ENCODE data around the gene NRF1. TPM values are rescaled to one million over a fixed set of nuclear protein-coding genes. Genes with fewer than 3 reads are reported as not detected.
"Not testable (repeated sequence)": the region's sequence is repeated elsewhere in the genome, so short reads cannot be mapped to it uniquely, and the experiment has no call there.

NRF1 gene
- total RNA-seq, result 10 to 100 TPM; 25.9 to 28.7 TPM

DNA sequence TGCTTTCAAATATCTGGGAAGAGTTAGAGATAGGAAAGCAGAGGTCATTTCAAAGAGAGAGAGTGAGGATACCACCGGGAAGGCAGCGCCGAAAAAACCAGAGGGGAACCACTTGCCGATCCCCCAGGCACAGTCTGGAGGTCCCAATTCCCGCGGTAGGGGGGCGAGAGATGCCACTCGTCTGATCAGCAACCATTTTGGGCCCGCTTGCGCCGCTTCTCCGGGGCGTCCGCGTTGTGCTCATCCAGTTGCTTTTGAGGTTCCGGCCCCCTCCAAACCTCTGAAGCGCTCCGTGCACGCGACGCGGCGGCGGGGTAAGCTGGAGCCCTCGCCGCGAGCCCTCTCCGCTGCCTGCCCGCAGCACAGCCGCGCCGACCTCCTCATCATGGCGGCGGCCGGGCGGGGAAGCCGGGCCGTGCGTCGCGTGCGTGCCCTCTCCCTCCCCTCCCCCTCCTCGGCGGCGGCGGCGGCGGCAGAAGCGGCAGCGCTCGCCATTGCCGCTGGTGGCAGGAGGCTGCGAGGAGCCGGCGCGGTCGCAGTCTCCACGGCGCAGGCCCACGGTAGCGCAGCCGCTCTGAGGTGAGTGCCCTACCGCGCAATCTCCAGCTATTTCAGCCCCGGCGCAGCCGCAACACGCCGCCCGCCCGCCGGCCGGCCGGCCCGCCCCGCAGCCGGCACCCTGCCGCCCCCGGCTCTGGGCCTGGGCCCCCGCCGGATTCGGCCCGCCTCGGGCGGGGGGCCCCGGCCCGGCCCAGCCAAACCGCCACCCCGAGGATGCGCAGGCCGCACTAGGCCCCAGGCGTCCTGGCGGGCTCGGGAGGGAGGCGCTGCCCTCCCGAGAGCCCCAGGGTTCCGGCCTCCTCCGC, at the start of gene NRF1:
TSS of gene NRF1 (plus strand) at position 475 of the 866 bp plus-strand sequence. CDS start 45,632 bp downstream, outside the sequence.
- Mint-ChIP-seq H3K9me3 (no peaks in the 10 kb centered on the region), H3K4me1 (peaks cover 58% of the 10 kb centered on the region), H3K4me3 (peak within 1 kb of the TSS; percentile 93), H3K27me3 (no peaks in the 10 kb centered on the region), H3K27ac (peak within 1 kb of the TSS; percentile 97), H3K36me3 (ENCODE audit: low read depth) (peaks cover 27% of the 10 kb centered on the region)
- DNase-seq, result peak; percentile 90
- CTCF ChIA-PET, result interaction anchor here (0.5 to 1.7 kb wide), 5 partner anchors 118 to 218 kb away, joined by 3 to 5 read pairs (median 3); no protein-coding TSS in a partner anchor
- POLR2A ChIA-PET, result no interaction called here

DNA sequence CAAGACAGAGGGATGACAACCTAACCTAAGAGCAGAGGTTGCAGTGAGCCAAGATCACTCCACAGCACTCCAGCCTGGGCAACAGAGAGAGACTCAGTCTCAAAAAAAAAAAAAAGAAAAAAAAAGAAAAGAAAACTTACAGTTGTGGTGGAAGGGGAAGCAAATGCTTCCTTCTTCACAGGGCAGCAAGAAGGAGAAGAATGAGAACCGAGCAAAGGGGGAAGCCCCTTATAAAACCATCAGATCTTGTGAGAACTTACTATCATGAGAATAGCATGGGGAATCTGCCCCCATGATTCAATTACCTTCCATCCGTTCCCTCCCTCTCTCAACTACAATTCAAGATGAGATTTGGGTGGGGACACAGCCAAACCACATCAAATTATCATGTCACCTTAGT, 45.2 kb upstream of the NRF1 start:
- H3K4me1 Mint-ChIP-seq; H3K9me3 Mint-ChIP-seq; CTCF ChIA-PET; H3K36me3 Mint-ChIP-seq (ENCODE audit: low read depth); DNase-seq; H3K4me3 Mint-ChIP-seq; POLR2A ChIA-PET; H3K27ac Mint-ChIP-seq: not testable (repeated sequence)
- H3K27me3 Mint-ChIP-seq, result peaks cover 25% of the 10 kb centered on the region

DNA sequence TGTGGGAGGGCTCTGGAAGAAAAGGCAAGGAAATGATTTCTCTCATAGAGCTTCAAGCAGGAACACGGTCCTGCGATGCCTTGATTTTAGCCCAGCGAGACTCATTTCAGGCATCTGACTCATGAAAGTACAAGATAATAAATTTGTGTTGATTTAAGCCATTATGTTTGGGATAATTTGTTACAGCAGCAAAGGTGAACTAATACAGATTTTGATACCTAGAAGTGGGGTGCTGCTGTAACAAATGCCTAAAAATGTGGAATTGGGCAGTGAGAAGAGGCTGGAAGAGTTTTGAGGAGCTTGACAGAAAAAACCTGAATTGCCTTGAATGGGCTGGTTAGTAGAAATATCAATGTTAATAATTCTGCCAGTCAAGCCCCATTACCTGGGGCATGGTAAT, 44.1 kb upstream of the NRF1 start:
- Mint-ChIP-seq H3K4me1 (no peaks in the 10 kb centered on the region), H3K27me3 (peaks cover 22% of the 10 kb centered on the region), H3K9me3 (no peaks in the 10 kb centered on the region), H3K27ac (no peak overlapping the region), H3K4me3 (no peak overlapping the region), H3K36me3 (ENCODE audit: low read depth) (no peaks in the 10 kb centered on the region)
- CTCF ChIA-PET, result interaction anchor here (0.6 to 0.7 kb wide), 2 partner anchors 18 to 199 kb away, joined by 3 read pairs; no protein-coding TSS in a partner anchor
- DNase-seq, result no peak
- POLR2A ChIA-PET, result no interaction called here

DNA sequence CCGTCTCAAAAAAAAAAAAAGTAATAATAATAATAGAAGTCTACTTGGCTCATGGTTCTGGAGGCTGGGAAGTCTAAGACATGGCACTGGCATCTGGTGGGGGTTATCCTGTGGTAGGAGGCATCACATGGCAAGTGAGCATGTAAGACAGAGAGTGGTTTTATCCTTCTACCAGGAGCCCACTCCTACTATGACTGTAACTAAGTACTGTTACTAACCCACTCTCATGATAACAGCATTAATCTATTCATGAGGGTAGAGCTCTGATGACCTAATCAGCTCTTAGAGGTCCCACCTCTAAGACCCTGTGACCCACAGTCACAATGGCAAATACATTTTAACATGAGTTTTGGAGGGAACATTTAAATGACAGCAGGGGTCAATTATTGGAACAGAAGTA, 43.3 kb upstream of the NRF1 start:
- Mint-ChIP-seq H3K9me3 (no peaks in the 10 kb centered on the region), H3K27ac (no peak overlapping the region), H3K27me3 (peaks cover 22% of the 10 kb centered on the region), H3K4me3 (no peak overlapping the region), H3K4me1 (no peaks in the 10 kb centered on the region), H3K36me3 (ENCODE audit: low read depth) (no peaks in the 10 kb centered on the region)
- ChIA-PET POLR2A (no interaction called here), CTCF (interaction anchor here (0.7 kb wide), 1 partner anchor 200 kb away, joined by 3 read pairs; no protein-coding TSS in a partner anchor)
- no peak for DNase-seq

DNA sequence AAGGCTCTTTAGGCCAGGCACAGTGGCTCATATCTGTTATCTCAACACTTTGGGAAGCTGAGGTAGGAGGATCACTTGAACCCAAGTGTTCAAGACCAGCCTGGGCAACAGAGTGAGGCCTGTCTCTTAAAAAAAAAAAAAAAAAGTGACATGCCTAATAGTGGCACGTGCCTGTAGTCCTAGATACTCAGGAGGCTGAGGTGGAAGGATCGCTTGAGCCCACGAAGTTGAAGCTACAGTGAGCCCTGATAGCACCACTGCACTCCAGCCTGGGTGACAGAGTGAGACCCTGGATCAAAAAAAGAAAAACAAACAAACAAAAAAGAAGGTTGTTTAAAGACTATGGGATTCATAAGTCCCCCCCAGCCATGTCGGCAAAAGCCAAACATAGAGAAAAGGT, 42.2 kb upstream of the NRF1 start:
- H3K27ac Mint-ChIP-seq, result no peak overlapping the region
- no peak overlapping the region for H3K4me3 Mint-ChIP-seq
- no peaks in the 10 kb centered on the region for H3K4me1 Mint-ChIP-seq
- no peaks in the 10 kb centered on the region for H3K9me3 Mint-ChIP-seq
- ChIA-PET CTCF (no interaction called here), POLR2A (no interaction called here)
- peaks cover 19% of the 10 kb centered on the region for H3K27me3 Mint-ChIP-seq
- no peak for DNase-seq
- H3K36me3 Mint-ChIP-seq (ENCODE audit: low read depth), result no peaks in the 10 kb centered on the region

DNA sequence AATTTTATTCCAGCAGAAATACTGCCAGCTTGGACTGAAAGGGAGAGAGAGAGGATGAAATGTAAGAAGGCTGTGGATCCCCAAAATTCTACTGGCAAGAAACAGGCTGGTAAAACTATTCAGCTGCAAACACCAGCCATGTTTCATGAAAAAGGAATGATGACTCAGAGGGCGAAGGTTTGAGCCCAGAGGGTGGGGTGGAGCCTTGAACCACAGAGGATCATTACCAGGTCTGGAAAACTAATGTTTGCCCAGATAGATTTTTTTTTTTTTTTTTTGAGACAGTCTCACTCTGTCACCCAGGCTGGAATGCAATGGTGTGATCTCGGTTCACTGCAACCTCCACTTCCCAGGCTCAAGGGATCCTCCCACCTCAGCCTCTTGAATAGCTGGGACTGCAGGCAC, 41.7 kb upstream of the NRF1 start:
- Mint-ChIP-seq H3K9me3 (no peaks in the 10 kb centered on the region), H3K4me3 (no peak overlapping the region), H3K27ac (no peak overlapping the region), H3K36me3 (ENCODE audit: low read depth) (no peaks in the 10 kb centered on the region), H3K27me3 (peaks cover 16% of the 10 kb centered on the region), H3K4me1 (no peaks in the 10 kb centered on the region)
- ChIA-PET CTCF (no interaction called here), POLR2A (no interaction called here)
- DNase-seq, result no peak

DNA sequence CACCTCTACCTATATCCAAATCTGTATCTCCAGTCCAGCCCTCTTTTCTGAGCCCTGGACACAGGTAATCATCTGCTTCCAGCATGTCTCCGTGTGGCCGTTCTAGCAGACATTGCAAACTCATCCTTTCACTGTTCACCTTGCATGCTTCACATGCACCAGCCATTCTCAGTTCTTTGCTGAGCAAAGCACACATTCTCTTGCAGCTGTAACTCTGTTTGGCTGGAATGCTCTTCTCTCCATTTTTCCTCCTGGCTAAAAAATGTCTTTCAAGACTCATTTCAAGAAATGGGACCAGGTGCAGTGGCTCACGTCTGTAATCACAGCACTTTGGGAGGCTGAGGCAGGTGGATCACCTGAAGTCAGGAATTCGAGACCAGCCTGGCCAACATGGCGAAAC, 40.3 kb upstream of the NRF1 start:
- no peak for DNase-seq
- POLR2A ChIA-PET, result no interaction called here
- H3K27ac Mint-ChIP-seq, result no peak overlapping the region
- H3K4me3 Mint-ChIP-seq, result no peak overlapping the region
- H3K36me3 Mint-ChIP-seq (ENCODE audit: low read depth), result no peaks in the 10 kb centered on the region
- peaks cover 1% of the 10 kb centered on the region for H3K9me3 Mint-ChIP-seq
- no peaks in the 10 kb centered on the region for H3K4me1 Mint-ChIP-seq
- CTCF ChIA-PET, result no interaction called here
- peaks cover 14% of the 10 kb centered on the region for H3K27me3 Mint-ChIP-seq

DNA sequence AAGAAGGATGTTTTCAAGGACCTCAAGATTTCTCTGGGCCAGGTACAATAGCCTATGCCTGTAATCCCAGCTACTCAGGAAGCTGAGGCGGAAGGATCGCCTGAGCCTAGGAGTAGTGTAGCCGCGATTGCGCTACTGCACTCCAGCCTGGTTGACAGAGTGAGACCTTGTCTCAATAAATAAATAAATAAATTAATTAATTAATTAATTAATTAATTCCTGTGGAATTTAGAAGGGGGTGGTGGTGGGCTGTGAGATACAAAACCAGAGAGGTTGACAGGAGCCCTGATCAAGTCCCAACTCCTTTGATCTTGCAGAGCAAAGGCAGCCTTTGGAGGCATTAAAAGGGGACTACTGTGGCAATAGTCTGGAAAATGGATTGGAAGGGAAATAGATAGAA, 39.3 kb upstream of the NRF1 start:
- H3K36me3 Mint-ChIP-seq (ENCODE audit: low read depth), result peaks cover 2% of the 10 kb centered on the region
- H3K27me3 Mint-ChIP-seq, result peaks cover 11% of the 10 kb centered on the region
- ChIA-PET POLR2A (no interaction called here), CTCF (no interaction called here)
- H3K4me3 Mint-ChIP-seq, result no peak overlapping the region
- no peak for DNase-seq
- H3K9me3 Mint-ChIP-seq, result peaks cover 4% of the 10 kb centered on the region
- H3K4me1 Mint-ChIP-seq, result no peaks in the 10 kb centered on the region
- H3K27ac Mint-ChIP-seq, result no peak overlapping the region

DNA sequence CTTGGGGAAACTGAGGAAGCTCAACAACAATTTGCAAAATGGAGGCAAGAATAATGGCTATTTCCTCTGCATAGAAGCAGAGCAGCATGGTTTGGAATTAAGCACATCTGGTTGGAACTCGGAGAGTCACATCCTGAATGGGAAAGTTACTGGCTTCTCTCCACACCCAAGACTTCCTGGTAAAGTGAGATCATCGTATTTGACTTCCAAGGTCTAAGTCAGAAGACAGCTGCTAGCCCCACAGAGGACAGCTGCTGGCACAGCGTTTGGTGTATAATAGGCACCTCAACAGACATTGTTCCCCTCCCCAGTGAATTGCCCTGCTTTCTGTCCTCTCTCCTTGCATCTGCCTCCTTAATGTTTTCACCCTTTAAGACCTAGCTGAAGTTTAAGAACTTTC, 37.0 kb upstream of the NRF1 start:
- ChIA-PET POLR2A (no interaction called here), CTCF (interaction anchor here (0.5 to 0.9 kb wide), 2 partner anchors 27 to 84 kb away, joined by 3 to 5 read pairs; no protein-coding TSS in a partner anchor)
- no peaks in the 10 kb centered on the region for H3K4me1 Mint-ChIP-seq
- no peak overlapping the region for H3K4me3 Mint-ChIP-seq
- H3K27me3 Mint-ChIP-seq, result peaks cover 7% of the 10 kb centered on the region
- no peak for DNase-seq
- H3K36me3 Mint-ChIP-seq (ENCODE audit: low read depth), result peaks cover 2% of the 10 kb centered on the region
- no peak overlapping the region for H3K27ac Mint-ChIP-seq
- H3K9me3 Mint-ChIP-seq, result peaks cover 13% of the 10 kb centered on the region

DNA sequence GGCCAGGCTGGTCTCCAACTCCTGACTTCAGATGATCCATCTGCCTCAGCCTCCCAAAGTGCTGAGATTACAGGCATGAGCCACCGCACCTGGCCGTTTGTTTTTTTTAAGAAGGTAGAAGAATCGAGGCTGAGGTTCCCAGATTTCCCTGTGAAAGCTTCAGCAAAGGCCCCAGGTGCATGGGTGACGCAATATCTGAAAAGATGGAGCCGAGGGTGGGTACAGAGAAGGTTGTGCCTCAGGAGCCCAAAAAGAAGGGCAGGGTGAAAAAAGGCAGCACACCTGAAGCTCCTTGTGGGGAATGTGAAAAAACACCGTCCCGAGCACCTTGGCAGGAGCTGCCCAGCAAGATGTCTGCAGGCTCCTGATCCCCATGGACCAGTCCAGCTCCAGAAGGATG, 35.8 kb upstream of the NRF1 start:
- Mint-ChIP-seq H3K9me3 (peaks cover 13% of the 10 kb centered on the region), H3K4me1 (no peaks in the 10 kb centered on the region), H3K4me3 (no peak overlapping the region), H3K27ac (no peak overlapping the region), H3K27me3 (peaks cover 5% of the 10 kb centered on the region), H3K36me3 (ENCODE audit: low read depth) (peaks cover 2% of the 10 kb centered on the region)
- ChIA-PET CTCF (interaction anchor here (0.9 kb wide), 1 partner anchor 80 kb away, joined by 4 read pairs; no protein-coding TSS in a partner anchor), POLR2A (no interaction called here)
- no peak for DNase-seq

DNA sequence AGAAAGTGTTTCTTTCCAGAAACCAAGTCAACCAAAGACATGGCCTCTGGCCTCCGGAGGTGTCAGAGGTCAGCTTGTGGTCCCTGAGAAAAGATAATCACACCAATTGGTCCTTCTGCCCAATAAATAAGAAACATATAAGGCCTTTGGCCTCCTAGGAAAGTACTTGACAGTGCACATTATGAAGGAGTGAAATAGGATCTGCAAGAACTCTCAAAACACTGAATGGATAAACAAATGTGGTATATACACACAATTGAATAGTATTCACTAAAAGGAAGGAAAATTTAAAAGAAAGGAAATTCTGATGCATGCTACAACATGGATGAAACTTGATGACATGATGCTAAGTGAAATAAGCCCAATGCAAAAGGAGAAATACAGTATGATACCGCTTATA, 35.4 kb upstream of the NRF1 start:
- Mint-ChIP-seq H3K27ac (no peak overlapping the region), H3K36me3 (ENCODE audit: low read depth) (peaks cover 2% of the 10 kb centered on the region), H3K4me1 (no peaks in the 10 kb centered on the region), H3K4me3 (no peak overlapping the region), H3K27me3 (peaks cover 3% of the 10 kb centered on the region), H3K9me3 (peaks cover 13% of the 10 kb centered on the region)
- DNase-seq, result no peak
- CTCF ChIA-PET, result interaction anchor here (0.9 kb wide), 1 partner anchor 79 kb away, joined by 4 read pairs; no protein-coding TSS in a partner anchor
- POLR2A ChIA-PET, result no interaction called here

DNA sequence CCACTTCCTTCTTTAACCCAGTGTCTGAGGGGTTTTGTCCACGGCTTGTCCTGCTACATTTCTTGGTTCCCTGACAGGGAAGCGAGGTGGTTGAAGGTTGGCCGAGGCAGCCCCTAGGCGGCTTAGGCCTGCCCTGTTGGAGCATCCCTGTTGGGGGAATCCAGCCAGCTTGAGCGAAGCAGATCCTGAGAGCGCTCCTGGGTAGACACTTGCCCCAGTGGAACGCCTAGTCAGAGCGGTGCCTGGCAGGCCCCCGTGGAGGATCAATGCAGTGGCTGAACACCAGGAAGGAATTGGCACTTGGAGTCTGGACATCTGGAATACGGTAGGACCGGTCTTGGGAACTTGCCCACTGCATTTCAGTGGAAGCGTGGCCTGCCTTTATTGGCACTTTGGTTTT, 32.7 kb upstream of the NRF1 start:
- peaks cover 2% of the 10 kb centered on the region for H3K27me3 Mint-ChIP-seq
- ChIA-PET CTCF (no interaction called here), POLR2A (no interaction called here)
- H3K4me3 Mint-ChIP-seq, result no peak overlapping the region
- peaks cover 2% of the 10 kb centered on the region for H3K36me3 Mint-ChIP-seq (ENCODE audit: low read depth)
- no peak for DNase-seq
- H3K4me1 Mint-ChIP-seq, result no peaks in the 10 kb centered on the region
- no peak overlapping the region for H3K27ac Mint-ChIP-seq
- H3K9me3 Mint-ChIP-seq, result peaks cover 13% of the 10 kb centered on the region

DNA sequence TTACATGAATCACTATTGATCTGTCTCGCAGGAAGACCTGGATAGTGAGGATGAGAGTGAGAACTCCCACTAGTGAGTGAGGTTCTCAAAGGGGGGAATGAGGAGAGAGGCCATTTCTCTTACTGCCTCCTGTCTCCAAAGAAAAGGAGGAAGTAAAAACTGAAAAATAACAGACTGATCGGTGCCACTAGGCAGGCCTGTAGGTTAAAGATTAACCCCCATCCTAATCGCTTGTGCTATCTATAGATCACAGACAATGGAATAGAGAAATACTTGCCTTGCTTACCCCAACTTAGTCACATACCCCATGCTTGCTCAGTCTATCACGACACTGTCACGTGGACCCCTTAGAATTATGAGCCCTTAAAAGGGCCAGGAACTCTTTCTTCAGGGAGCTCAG, 25.3 kb upstream of the NRF1 start:
- peaks cover 22% of the 10 kb centered on the region for H3K9me3 Mint-ChIP-seq
- H3K4me1 Mint-ChIP-seq; H3K4me3 Mint-ChIP-seq; POLR2A ChIA-PET; H3K27ac Mint-ChIP-seq; H3K27me3 Mint-ChIP-seq; DNase-seq; H3K36me3 Mint-ChIP-seq (ENCODE audit: low read depth): not testable (repeated sequence)
- CTCF ChIA-PET, result interaction anchor here (0.6 to 1.0 kb wide), 3 partner anchors 15 to 445 kb away, joined by 3 to 4 read pairs (median 3); no protein-coding TSS in a partner anchor

Data from activated CD4-positive, alpha-beta T cell treated with anti-CD3 and anti-CD28 coated beads, Interleukin-2, amount 10 ng/mL, durations not matched to agents 7 days and 5 days (primary cell).